ENCODE measurements around the gene FAP. TPM values are rescaled to one million over a fixed set of nuclear protein-coding genes. Genes with fewer than 3 reads are reported as not detected.

FAP gene
- total RNA-seq, 2 donors from 2014 or later = not detected

- no peak overlapping the region for H3K4me3 ChIP-seq (ENCODE audit: low read length)
- H3K9me3 ChIP-seq (ENCODE audit: control insufficient read depth, low read length) = no peaks in the 10 kb centered on the region
- no peak overlapping the region for H3K4me3 Mint-ChIP-seq
- H3K4me1 Mint-ChIP-seq = no peaks in the 10 kb centered on the region
- H3K4me1 ChIP-seq (ENCODE audit: control insufficient read depth, insufficient read depth, low read length) = no peaks in the 10 kb centered on the region
- no peak overlapping the region for H3K27ac ChIP-seq (ENCODE audit: low read depth, low read length)
- no peak overlapping the region for H3K27ac Mint-ChIP-seq
- H3K9ac ChIP-seq (ENCODE audit: extremely low read depth, low read length, poor library complexity, severe bottlenecking) = no peak overlapping the region
- no peaks in the 10 kb centered on the region for H3K36me3 ChIP-seq (ENCODE audit: control insufficient read depth, insufficient read depth, low read length)
- 81 to 86% methylated on average over 1 of the region's 1 CpG for WGBS, 2 experiments (ENCODE audit: insufficient coverage in 1 of 2, insufficient read length in 1 of 2)
- no peak for TF ChIP-seq CTCF (conservative IDR thresholded peaks at IDR 0.05)
- H3K27me3 Mint-ChIP-seq (ENCODE audit: insufficient read depth) = no peaks in the 10 kb centered on the region
- H3K36me3 Mint-ChIP-seq (ENCODE audit: low read depth) = no peaks in the 10 kb centered on the region
- no peaks in the 10 kb centered on the region for H3K9me3 Mint-ChIP-seq
- no peak for DNase-seq
- H3K27me3 ChIP-seq (ENCODE audit: control insufficient read depth, insufficient read depth, low read length, poor library complexity, severe bottlenecking) = no peaks in the 10 kb centered on the region
These were observed 70.4 kb downstream of the FAP start for GRCh38 chr2:162172802-162173370.

GRCh38 chr2:162166745-162167144, 76.5 kb downstream of the FAP start:
- 96 to 100% methylated on average over 1 to 4 of the region's 4 CpGs for WGBS, 2 experiments (ENCODE audit: insufficient coverage in 1 of 2, insufficient read length in 1 of 2)
- Histone ChIP-seq H3K9me3 (ENCODE audit: control insufficient read depth, low read length) (no peaks in the 10 kb centered on the region), H3K4me3 (ENCODE audit: low read length) (no peak overlapping the region), H3K9ac (ENCODE audit: extremely low read depth, low read length, poor library complexity, severe bottlenecking) (no peak overlapping the region), H3K4me1 (ENCODE audit: control insufficient read depth, insufficient read depth, low read length) (no peaks in the 10 kb centered on the region), H3K27ac (ENCODE audit: low read depth, low read length) (no peak overlapping the region), H3K27me3 (ENCODE audit: control insufficient read depth, insufficient read depth, low read length, poor library complexity, severe bottlenecking) (no peaks in the 10 kb centered on the region), H3K36me3 (ENCODE audit: control insufficient read depth, insufficient read depth, low read length) (no peaks in the 10 kb centered on the region)
- H3K4me3 Mint-ChIP-seq = no peak overlapping the region
- H3K27me3 Mint-ChIP-seq (ENCODE audit: insufficient read depth) = no peaks in the 10 kb centered on the region
- no peak for TF ChIP-seq CTCF (conservative IDR thresholded peaks at IDR 0.05)
- H3K27ac Mint-ChIP-seq = no peak overlapping the region
- no peak for DNase-seq
- H3K9me3 Mint-ChIP-seq = no peaks in the 10 kb centered on the region
- H3K4me1 Mint-ChIP-seq = no peaks in the 10 kb centered on the region
- no peaks in the 10 kb centered on the region for H3K36me3 Mint-ChIP-seq (ENCODE audit: low read depth)

GRCh38 chr2:162166174-162166573, 77.1 kb downstream of the FAP start:
- no peak overlapping the region for H3K4me3 ChIP-seq (ENCODE audit: low read length)
- H3K36me3 Mint-ChIP-seq (ENCODE audit: low read depth) = no peaks in the 10 kb centered on the region
- H3K27me3 Mint-ChIP-seq (ENCODE audit: insufficient read depth) = no peaks in the 10 kb centered on the region
- H3K4me1 Mint-ChIP-seq = no peaks in the 10 kb centered on the region
- no peak overlapping the region for H3K27ac ChIP-seq (ENCODE audit: low read depth, low read length)
- H3K36me3 ChIP-seq (ENCODE audit: control insufficient read depth, insufficient read depth, low read length) = no peaks in the 10 kb centered on the region
- no peak for TF ChIP-seq CTCF (conservative IDR thresholded peaks at IDR 0.05)
- H3K9ac ChIP-seq (ENCODE audit: extremely low read depth, low read length, poor library complexity, severe bottlenecking) = no peak overlapping the region
- no peak overlapping the region for H3K4me3 Mint-ChIP-seq
- DNase-seq = no peak
- H3K4me1 ChIP-seq (ENCODE audit: control insufficient read depth, insufficient read depth, low read length) = no peaks in the 10 kb centered on the region
- H3K27me3 ChIP-seq (ENCODE audit: control insufficient read depth, insufficient read depth, low read length, poor library complexity, severe bottlenecking) = no peaks in the 10 kb centered on the region
- no peak overlapping the region for H3K27ac Mint-ChIP-seq
- no peaks in the 10 kb centered on the region for H3K9me3 ChIP-seq (ENCODE audit: control insufficient read depth, low read length)
- no peaks in the 10 kb centered on the region for H3K9me3 Mint-ChIP-seq
